ENCODE measurements around the gene ANKS6.

The ANKS6 gene

DNA sequence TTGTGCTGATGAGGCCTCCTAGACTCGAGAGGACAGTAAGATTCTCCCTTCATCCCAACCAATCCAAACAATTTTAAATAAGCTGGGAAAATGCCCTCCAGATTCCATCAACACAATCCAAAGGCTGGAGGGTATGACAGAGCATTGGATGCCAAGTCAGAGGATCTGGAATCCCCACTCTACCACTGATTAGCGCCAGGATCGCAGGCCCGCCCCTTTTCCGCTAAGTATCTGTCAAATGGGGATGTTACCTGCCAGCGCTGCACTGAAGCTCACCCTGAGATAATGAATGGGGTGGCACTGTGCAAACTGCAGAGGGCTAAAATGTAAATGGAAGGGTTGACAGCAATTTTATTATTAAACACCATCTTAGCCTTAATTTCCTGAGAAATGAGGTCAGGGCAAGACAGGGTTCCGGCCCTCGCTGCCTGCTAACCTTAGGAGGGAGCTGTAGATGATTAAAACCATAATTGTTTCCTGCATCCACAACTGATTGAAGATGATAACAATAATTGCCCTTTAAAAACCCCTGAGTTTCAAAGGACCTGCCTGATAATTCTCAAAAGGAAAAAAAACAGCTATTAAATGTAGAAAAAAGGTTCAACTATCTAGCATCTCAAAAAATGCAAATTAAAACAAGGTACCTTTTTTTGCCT lies 56.0 kb downstream of the ANKS6 start:
- H3K4me3 ChIP-seq (ENCODE audit: low read depth, low read length) = no peak overlapping the region
- TF ChIP-seq, protein P1, sequence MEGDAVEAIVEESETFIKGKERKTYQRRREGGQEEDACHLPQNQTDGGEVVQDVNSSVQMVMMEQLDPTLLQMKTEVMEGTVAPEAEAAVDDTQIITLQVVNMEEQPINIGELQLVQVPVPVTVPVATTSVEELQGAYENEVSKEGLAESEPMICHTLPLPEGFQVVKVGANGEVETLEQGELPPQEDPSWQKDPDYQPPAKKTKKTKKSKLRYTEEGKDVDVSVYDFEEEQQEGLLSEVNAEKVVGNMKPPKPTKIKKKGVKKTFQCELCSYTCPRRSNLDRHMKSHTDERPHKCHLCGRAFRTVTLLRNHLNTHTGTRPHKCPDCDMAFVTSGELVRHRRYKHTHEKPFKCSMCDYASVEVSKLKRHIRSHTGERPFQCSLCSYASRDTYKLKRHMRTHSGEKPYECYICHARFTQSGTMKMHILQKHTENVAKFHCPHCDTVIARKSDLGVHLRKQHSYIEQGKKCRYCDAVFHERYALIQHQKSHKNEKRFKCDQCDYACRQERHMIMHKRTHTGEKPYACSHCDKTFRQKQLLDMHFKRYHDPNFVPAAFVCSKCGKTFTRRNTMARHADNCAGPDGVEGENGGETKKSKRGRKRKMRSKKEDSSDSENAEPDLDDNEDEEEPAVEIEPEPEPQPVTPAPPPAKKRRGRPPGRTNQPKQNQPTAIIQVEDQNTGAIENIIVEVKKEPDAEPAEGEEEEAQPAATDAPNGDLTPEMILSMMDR (IDR thresholded peaks at IDR 0.05; ENCODE audit: insufficient read depth, low read length, missing control alignments) = no peak
- ChIA-PET CTCF (interaction anchor here (1.0 to 4.2 kb wide), 4 partner anchors 35 to 425 kb away, joined by 3 to 31 read pairs (median 3); no protein-coding TSS in a partner anchor), POLR2A (no interaction called here)
- no peak for DNase-seq (ENCODE audit: low read depth, low spot score)

DNA sequence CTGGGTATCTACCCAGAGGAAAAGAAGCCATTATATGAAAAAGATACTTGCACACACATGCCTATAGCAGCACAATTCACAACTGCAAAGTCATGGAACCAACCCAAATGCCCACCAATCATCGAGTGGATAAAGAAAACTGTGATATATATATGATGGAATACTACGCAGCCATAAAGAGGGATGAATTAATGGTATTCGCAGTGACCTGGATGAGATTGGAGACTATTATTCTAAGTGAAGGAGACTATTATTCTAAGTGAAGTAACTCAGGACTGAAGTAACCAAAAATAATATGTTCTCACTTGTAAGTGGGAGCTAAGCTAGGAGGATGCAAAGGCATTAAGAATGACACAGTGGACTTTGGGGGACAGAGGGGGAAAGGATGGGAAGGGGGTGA lies 57.6 kb downstream of the ANKS6 start:
- H3K4me3 ChIP-seq (ENCODE audit: low read depth, low read length) = no peak overlapping the region
- no peak for DNase-seq (ENCODE audit: low read depth, low spot score)
- POLR2A ChIA-PET = no interaction called here
- CTCF ChIA-PET = interaction anchor here (0.9 kb wide), 1 partner anchor 16 kb away, joined by 3 read pairs; no protein-coding TSS in a partner anchor
- TF ChIP-seq, protein P1 (IDR thresholded peaks at IDR 0.05; ENCODE audit: insufficient read depth, low read length, missing control alignments) = no peak

DNA sequence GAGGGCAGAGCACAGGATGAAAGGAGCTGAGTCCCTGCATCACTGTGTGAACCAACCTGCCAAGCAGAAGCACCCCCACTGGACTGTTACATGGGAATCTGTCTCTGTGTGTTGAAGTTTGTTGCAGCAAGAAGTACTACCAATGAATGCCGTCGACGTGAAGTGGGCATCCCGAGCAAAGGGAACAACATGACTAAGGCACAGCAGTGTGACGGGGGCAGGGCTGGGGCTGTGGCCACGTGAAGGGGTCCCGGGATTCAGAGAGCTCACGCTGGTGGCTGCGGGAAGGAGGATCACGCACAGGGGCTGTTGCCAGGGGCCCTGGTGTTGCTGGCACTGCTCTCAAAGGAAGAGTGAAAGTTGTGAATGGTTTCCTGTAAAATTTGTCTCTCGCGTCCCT lies 60.1 kb downstream of the ANKS6 start:
- TF ChIP-seq, protein P1 (IDR thresholded peaks at IDR 0.05; ENCODE audit: insufficient read depth, low read length, missing control alignments) = no peak
- no peak for DNase-seq (ENCODE audit: low read depth, low spot score)
- ChIA-PET CTCF (interaction anchor here (2.0 kb wide), 1 partner anchor 40 kb away, joined by 7 read pairs; no protein-coding TSS in a partner anchor), POLR2A (no interaction called here)
- no peak overlapping the region for H3K4me3 ChIP-seq (ENCODE audit: low read depth, low read length)

DNA sequence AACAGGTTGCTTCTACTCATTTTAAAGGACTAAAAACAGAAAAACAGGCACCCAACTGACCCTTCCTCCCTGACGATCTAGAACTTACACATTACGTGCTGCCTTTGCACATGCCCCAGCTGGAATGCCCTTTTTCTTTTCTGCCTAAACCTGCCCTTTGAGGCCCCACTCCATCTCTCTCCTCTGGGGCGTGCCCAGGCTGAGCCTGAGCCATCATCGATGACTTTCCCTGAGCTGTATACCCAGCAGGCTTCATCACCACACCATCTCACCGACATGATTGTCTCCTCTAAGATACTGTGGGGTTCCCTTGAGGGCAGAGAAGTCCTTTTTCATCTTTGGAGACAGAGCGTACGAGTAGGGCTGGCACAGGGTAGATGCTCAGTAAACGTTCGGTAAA lies 63.6 kb downstream of the ANKS6 start:
- DNase-seq (ENCODE audit: low read depth, low spot score) = no peak
- TF ChIP-seq, protein P1 (IDR thresholded peaks at IDR 0.05; ENCODE audit: insufficient read depth, low read length, missing control alignments) = no peak
- no peak overlapping the region for H3K4me3 ChIP-seq (ENCODE audit: low read depth, low read length)
- ChIA-PET POLR2A (no interaction called here), CTCF (no interaction called here)

DNA sequence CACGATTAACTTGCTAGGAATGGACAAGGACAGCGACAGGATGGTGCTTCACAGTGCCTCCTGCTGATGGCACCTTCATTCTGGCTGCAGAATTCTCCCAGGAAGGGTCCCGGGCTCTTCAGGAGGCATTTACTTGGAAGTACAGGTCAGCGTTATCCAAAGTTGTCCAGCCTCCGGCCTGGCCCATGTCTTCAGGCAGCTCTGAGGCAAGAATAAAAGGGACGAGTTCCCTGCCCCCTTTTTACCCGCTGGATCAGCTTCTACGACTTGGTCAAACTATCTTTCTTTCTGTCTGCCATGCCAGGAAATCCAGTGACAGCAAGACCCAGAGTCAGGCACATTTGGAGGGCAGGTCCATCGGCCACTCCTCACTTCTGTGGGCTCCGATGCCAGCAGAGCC lies 64.3 kb downstream of the ANKS6 start:
- CTCF ChIA-PET = interaction anchor here (0.9 kb wide), 1 partner anchor 417 kb away, joined by 3 read pairs; no protein-coding TSS in a partner anchor
- no peak overlapping the region for H3K4me3 ChIP-seq (ENCODE audit: low read depth, low read length)
- TF ChIP-seq, protein P1 (IDR thresholded peaks at IDR 0.05; ENCODE audit: insufficient read depth, low read length, missing control alignments) = no peak
- no peak for DNase-seq (ENCODE audit: low read depth, low spot score)
- POLR2A ChIA-PET = no interaction called here

DNA sequence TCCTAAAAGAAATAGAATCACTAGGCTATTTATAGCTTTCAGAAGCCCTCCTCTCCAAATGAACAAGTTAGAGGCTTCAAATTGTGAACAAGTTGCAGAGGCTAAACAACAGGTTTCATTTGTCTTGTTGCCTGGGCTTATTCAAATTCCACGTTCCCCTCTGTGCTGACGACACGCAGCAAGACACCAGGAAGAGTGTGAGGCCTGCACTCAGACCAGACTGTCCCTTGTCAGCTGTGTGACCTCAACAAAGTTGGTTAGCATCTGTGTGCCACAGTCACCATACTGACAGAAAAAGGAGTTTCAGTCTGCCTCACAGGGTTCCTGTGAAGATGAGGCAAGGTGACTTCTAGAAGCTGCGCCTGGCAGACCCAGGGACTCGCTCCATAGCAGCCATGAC lies 65.5 kb downstream of the ANKS6 start:
- CTCF ChIA-PET = interaction anchor here (0.7 to 2.4 kb wide), 2 partner anchors 44 to 45 kb away, joined by 4 to 7 read pairs; no protein-coding TSS in a partner anchor
- TF ChIP-seq, protein P1 (IDR thresholded peaks at IDR 0.05; ENCODE audit: insufficient read depth, low read length, missing control alignments) = no peak
- H3K4me3 ChIP-seq (ENCODE audit: low read depth, low read length) = no peak overlapping the region
- no peak for DNase-seq (ENCODE audit: low read depth, low spot score)
- POLR2A ChIA-PET = no interaction called here
